ENCODE data around the gene BAHCC1.
A peak's percentile ranks its signal among the peaks of the same experiment; 100 is the strongest.

BAHCC1 gene

DNA sequence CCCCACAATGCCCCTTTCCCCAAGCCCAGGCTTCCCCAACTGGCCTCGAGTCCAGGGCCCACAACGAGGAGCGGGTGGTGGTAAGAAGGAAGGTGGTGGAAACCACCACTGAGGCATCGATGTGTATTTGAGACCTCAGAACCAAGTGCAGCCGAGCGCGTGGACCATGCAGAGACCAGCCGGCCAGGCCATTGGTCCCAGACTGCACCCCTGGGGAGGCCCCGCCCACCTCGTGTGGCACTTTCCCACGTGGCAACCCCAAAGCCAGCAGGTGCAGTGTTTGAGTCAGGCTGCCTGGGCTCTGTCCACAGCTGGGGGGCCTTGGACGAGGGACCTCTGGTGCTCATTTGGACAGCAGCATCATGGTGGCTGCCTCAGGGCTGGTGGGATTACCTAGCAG lies 28.1 kb upstream of the BAHCC1 start:
- no peak for DNase-seq (ENCODE audit: low spot score)

DNA sequence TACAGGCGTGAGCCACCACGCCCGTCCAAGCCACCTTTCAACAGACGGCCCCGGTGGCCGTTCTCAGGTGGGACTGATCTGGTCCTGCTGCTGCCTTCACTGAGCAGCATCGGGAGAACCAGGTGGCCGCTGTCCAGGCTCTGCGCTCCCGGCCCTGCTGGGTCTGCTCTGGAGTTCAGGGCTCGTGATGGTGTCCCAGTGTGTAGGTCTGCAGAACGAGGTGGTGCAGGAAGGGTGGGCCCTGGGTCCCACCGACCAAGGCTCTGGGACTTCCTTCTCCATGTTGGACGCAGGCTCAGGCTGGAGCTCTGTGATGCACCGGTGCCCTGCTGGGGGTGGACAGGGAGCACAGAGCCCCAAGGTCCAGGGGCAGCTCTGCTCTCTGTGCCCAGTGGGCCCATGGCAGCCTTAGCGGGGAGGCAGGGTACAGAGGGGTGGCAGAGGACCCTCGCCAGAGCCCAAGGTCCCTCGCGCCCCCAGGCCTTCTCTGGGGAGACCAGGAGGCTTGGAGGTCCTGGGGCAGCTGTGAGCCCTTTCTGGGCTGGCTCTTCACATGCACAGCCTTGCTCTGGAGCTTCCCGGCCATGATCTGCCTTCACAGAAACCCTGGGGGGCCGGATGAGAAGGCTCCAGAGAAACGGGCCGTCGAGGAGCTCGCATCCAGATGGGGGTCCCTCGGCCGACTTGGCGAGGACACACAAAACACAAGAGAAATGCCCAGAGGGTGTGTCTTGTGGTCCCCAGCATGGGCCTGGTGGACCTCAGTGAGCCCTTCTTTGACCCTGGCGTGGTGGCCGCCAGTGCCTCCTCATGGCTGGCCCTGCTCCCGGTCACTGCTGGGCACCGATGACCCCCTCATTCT lies 26.9 kb upstream of the BAHCC1 start:
- DNase-seq (ENCODE audit: low spot score) = no peak

DNA sequence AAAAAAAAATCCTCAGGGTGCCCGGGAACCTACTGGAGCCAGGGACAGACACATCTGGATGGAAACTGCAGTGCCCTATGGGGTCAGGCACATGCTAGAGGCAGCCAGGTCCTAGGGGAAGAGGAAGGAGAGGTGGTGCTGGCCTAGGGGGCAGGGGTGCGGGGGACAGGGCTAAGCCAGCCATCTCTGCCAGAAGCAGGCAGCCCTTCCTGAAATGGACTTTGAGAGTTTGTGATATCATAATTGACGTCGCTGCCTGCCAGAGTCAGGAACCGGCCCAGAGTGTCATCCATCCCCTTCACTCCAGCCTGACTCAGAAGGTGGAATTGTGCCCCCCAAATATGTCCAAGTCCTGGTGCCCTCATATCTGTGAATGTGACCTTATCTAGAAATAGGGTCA lies 25.0 kb upstream of the BAHCC1 start:
- DNase-seq (ENCODE audit: low spot score) = no peak

DNA sequence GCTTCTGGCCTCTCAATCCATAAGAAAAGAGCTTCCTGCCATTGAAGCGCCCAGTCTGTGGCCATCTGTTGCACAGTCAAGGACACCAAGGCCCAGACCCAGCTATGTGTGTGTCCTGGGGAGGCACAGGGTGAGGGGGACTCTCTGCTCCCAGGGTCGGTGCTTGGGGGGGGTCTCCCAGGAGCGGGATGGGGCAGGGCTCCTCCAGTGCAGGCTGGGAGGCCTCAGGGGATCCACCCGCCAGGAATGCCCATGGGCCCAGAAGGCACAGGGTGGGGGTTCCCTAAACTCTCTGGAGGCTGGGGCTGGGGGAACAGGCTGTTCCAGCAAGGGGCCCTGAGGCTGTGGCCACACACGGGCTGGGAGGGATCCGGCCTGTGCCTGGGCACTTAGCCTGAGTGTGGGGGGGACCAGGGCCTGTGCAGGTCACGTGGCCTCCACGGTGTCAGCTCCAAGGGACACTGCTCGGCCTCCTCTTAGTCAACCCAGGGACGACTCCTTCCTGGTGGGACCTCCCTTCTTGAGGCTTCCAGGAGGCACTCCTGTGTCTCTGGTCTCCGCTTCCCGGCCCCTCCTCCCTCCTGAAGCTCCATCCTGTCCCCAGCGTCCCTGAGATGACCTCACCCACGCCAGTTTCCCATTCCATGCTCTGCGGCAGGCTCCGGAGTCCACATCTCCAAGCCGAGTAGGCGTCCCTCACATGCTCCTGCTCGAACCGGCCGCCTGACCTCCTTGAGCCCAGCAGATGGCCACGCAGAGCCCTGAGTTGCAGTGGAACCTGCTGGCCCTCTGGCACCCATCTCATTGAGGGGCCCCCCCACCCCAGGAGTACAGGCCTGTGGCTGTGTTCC lies 23.1 kb upstream of the BAHCC1 start:
- DNase-seq (ENCODE audit: low spot score) = peak; percentile 67

DNA sequence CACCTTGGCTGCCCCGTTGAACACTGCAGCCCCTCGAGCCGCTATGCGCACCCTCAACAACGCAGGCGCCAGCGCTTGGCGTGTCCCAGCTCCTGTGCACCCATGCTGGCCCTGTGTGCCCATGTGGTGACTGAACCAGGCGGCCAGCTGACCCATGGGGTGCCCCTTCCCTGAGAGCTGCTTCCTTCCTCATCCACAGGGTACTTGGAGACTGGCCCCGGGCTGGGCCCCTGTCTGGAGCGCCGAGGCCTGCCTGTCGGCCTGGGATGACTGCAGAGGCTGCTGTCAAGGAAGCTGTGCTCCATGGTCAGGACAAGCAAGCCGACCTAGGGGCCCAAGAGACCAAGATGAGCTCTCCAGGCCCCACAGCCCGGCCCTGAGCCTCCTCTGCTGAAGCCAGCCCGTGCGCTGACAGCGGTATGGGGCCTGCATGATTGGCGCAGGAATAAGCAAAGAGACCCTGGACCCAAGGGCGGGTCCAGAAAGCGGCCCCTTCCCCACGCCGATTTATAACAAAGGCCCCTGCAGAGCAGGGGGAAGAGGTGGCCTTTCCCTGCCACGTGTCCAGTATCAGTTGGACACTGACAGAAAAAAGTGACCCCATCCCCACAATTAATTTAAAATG lies 21.6 kb upstream of the BAHCC1 start:
- DNase-seq (ENCODE audit: low spot score) = no peak

DNA sequence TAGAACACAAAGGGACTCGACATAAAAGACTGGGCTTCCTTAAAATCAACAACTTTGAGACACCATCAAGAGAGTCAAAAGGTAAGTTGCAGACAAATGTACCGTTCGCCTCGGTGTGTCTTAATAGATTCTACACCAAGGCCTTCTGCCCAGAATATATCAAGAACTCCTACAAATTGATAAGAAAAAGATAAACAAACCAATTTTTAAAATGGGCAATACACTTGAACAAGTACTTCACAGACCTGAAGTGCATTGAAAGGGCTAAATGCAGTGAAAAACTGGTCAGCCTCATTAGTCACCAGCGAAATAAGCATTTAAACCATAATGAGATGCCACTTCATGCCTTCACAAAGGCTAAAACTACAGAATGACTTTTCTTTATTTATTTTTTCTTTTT lies 20.4 kb upstream of the BAHCC1 start:
- no peak for DNase-seq (ENCODE audit: low spot score)

DNA sequence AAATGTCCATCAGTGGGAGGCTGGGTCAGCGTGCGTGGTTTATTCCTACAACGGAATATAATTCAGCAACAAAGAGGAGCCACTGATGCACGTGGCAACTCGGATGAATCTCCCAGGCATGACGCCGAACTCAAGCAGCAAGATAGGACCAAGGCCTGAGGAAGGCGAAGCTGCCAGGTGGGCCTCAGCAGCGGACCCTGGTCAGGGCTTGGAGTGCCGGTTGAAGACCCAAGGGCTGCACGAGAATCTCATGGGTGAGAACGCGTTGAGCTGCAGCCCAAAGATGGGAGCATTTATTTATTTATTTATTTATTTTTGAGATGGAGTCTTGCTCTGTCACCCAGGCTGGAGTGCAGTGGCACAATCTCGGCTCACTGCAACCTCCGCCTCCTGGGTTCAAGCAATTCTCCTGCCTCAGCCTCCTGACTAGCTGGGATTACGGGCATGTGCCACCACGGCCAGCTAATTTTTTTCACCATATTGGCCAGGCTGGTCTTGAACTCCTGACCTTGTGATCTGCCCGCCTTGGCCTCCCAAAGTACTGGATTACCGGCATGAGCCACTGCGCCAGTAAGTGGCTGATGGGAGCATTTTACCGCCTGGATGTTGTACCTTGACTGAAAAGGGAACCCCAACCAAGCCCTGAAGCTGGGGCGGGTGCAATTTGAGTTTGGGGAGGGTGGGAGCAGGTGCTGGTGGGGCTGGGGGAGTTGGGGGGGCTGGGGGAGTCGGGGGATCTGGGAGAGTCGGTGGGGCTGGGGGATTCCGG lies 18.1 kb upstream of the BAHCC1 start:
- no peak for DNase-seq (ENCODE audit: low spot score)

DNA sequence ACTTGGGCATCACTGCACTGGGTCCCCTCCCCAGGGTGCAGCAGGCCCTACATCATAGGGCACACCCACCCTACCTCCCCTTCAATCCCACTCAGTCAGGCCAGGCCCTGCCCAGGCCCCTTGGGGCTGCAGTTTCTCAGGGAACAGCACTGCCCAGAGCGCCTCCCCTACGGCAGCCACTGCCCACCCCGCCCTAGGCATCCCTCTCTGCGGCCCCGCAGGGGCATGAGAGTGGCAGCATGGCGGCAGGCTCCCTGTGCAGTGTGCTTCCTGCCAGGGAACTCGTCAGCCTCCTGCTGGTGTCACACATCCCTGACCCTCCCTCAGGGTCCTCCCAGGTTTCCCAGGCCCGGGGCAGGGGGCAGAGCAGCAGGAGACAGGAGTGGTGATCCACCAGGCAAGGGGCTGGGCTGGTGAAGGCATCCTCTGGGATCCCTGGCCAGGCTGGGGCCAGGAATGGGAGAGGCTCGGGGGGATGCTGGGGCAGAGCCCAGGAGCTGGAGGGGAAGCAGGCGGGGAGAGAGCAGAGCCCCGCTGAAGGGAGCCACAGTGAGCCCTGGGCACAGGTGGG lies 16.2 kb upstream of the BAHCC1 start:
- DNase-seq (ENCODE audit: low spot score) = no peak

DNA sequence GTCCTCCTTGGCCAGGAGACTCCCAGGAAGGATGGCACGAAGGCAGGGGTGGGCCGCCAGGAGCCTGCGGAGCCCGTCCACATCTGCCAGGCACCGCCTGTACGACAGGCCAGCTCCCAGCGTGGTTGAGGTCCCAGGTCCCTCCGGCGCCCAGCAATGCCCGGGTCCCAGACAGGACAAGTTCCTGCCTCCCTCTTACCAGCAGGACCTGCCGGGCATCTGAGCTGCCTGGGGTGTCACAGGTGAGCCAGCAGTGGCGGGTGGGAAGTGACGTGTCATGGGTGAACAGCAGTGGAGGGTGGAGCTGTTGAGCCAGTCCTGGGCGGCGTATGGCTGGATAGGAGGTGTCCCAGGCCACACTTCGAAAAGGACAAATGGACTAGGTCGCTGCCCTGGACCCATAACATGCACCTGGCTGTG lies 15.7 kb upstream of the BAHCC1 start:
- no peak for DNase-seq (ENCODE audit: low spot score)

DNA sequence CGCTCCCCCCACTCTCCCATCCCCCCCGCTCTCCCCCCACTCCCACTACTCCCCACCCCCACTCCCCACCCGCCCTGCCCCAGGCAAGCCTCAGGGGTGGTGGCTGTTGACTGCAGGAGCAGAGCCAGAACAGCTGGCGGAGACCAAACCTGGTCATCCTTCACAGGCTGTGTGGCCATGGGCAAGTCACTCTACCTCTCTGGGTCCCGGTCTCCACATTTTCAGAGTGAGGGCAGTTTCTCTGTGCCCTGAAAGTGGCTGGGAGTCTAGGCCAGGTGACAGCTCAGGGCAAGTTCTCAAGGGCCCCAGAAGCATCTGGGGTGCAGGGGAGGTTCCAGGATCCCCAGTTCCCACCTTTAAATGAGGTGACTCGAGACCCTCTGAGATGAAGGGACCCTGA lies 15.1 kb upstream of the BAHCC1 start:
- no peak for DNase-seq (ENCODE audit: low spot score)

DNA sequence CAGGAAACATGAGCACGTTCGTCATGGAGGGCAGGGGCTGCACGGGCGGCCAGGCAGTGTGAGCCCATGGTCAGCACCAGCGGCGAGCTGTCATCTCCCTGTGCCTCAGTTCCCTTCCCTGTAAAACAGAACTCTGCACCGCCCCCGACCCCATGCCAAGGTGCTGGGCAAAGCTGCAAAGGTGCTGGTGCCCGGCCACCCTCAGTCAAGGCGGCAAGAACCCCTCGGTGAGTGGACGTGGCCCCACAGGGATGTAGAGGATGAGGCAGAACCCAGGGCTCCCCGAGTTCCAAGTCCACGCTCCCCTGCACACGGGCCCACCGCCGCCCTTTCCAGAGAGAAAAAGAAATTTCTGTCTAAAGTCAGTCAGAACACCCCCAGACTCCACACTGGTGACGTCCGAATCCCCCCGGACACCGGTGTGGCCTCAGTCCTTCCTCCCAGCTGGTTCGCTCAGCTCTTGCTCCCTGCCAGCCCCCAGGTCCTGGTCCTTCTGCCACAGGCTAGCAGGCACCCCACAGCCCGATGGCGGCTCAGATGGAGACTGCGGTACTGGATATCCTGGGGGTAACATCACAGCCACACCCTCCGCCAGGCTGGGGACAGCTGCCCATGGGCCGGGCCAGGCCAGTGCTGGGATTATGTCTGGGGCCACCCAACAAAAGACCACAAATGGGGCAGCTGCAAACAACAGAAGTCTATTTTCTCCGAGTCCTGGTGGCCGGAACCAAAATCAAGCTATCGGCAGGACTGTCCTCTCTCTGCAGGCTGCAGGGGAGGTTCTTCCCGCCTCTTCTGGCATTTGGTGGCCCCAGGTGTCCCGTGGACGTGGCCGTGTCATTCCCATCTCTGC lies 14.4 kb upstream of the BAHCC1 start:
- no peak for DNase-seq (ENCODE audit: low spot score)

DNA sequence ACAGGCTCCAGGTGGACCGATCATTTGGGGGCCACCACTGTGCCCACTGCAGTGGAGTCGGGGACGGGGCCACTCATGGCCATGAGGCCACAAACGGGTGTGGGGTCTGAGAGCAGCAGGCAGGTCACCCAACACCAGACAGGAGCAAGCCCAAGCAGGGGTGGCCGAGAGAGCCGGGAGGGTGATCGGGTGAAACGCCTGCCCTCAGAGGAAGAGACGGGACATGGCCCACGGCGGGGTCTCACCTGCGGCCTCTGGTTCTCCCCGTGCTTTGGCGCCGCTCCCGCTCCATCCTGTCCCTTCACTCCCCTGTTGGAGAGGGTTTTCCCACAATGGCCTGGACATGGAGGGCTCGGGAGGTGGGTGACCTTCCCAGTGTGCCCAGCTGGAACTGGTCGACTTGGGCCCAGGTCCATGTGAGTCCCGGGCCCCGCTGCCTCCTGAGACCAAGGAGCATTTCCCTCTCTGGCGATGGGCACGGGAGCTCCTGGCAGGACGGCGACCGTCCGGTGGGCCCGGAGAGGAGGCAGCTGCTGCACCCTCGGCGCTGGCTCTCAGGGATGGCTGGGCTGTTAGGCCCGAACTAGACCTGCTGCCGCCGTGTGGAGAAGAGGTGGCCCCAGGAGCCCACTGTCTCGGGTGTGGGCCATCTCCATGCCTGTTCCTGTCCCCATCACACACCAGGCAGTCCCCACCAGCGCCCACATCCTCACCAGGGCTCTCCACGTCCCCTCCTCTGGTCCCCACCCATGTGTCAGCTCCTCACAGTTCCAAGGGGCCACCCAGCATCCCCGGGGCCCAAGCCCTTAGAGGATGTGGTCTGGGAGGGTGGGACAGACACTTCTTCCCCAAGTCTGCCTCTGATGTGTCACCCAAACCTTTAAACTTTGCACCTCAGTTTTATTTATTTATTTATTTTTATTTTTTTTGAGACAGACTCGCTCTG lies 13.4 kb upstream of the BAHCC1 start:
- no peak for DNase-seq (ENCODE audit: low spot score)

DNA sequence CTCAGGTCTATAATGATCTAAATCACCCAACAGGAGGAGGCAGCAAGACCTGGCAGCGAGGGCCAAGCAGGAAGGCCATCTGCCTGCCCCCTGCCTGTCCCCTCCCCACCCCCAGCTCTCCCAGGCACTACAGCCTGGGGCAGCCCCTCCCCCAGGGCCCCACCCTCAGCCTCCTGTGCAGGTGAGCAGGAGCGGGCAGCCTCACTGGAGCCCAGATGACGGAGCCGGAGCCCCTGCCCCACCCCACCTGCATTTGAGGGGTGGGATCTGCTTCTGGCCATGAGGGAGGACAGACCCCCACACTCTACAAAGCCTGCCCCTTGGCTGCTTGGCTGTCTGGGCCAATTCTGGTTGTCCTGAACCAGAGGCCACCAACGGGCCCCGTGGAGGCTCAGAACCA lies 12.4 kb upstream of the BAHCC1 start:
- DNase-seq (ENCODE audit: low spot score) = no peak

DNA sequence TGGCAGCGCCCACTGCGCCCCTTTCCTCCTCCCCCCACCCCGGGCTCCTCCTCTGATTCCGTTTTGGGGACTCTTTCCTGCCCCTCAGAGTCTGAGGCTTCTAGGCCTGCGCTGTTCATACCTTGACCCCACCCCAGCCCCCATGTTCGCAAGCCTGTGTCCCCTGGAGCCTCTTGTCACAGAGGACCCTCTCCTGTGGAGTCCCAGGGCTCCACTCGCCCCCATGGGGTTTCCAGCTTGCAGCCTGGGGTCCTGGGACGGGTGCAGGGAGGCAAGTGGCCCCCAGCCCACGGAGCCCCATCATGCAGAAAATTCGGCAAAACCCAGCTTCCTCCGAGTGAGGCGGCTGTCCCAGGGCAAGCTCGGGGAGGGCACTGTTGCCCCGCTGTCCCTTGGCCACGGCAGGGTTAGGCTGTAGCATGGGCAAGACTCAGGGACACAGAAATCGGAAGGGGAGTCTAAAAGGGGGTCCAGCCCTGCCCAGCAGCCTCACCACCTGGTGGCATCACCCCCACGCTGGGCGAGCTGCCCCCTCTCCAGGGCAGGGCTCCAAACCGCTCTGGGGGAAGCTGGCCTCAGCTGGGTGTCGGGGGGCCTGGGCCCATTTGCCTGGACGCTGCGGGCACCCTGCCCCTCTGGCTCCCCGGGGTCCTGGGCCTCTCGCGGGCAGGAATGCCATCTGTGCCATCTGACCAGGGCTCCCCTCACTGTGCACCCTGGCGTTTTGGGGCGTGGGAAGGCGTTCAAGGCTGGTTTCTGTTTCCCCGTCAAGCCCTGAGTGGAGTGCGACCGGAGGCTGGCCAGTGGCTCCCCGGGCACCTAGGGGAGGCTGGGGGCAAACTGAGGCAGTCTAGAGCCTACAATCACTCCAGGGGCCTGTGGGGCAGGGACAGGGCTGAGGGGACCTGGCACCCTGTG lies 11.5 kb upstream of the BAHCC1 start:
- no peak for DNase-seq (ENCODE audit: low spot score)

DNA sequence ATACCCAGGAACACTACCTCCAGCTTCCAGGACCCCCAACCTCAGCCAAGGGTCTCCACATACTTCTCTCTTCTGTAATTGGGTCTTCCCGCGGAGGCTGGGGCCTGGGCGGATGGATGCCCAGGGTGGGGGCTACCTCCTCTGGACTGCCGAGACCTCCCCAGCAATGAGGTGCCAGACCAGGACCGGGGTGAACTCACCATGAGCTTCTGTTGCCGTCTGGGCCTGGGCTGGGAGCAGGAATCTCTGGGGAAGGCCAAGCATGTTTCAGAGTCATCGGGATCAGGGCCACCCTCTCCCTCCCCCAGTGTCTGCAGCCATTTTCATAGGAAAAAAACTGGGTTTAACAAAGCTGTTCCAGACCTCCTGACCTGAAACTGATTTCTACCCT lies 10.3 kb upstream of the BAHCC1 start:
- no peak for DNase-seq (ENCODE audit: low spot score)

DNA sequence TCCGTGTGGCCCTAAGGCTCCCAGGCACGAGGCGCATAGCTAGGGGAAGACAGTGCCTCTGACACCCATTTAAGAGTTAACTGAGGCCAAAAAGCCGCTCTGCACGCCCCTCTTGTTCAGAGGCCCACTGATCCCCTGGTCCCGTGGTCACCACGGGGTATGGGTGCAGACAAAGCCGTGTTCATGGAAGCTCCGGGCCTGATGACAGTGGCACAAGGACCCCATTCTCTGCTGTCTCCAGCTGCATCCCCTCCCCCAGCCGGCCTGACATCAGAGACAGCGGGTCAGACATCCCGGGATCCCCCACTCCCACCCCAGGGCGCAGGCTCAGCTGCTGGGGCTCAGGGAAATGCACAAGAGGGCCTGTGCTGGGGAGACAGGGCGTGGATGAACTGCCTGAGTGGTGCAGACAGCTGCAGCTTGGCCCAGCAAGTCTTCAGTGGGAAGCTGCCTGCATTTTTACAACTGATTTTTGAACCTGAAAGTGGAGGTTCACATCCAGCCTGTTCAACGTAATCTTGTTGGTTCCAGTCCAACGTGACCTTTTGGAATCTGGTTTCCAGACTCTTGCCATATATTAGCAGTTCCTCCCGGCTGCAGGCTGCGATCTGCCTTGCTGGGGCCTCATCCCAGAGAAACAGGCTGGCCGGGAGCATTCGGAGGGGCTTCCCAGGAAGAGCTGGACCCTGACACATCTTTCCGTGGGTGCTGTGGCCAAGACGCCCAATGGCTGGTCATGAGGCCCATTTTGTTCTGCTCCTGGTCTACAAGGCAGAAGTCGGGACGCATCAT lies 9.7 kb upstream of the BAHCC1 start:
- DNase-seq (ENCODE audit: low spot score) = no peak

DNA sequence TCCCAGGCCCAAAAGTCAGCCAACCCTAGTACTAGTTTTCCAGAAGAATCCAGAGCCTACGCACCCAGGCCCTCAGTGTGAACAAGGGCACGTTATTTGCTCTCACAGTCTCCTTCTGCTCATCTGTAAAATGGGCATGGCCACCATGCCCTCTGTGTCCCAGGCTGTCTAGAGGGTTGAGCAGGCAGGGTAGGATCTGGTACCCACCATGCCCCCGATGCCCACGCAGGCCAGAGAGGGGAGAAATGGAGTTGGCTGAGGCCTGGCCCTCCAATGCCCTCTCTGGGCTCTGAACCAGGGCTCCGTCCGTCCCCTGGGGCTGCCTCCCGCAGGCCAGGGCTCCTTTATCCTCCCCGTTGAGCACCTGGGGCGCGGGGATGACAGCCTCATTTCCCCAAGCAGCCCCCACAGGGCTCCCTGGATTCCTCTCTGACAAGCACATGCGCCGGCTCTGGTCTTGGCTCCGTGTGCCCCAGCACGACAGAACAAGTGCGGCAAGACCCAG lies 9.1 kb upstream of the BAHCC1 start:
- DNase-seq (ENCODE audit: low spot score) = no peak
